OCI-LY3 (cell line): ENCODE measurements around the gene ODC1.

ENCODE experiments used
- H2AFZ ChIP-seq: fragments of 200-600, 300-600 bp; shearing (Covaris generic); 2 replicates; pipeline ENCODE4 v1.6.0; 2014; ENCODE audit warnings: antibody characterized with exemption, low read depth, low read length
- H3K27ac ChIP-seq: fragments of 200-600, 300-600 bp; sonication (generic); 2 replicates; pipeline ENCODE4 v1.5.1; 2014; ENCODE audit warnings: mild to moderate bottlenecking, low read length, moderate library complexity, mixed read lengths
- H3K27me3 ChIP-seq: fragments of 200-600, 300-600 bp; sonication (generic); 2 replicates; pipeline ENCODE4 v1.6.1; 2014; ENCODE audit warnings: low read depth, low read length, mixed read lengths
- H3K36me3 ChIP-seq: fragments of 200-600, 300-600 bp; sonication (generic); replicated peaks from 2 replicates; pipeline ENCODE3; 2014; ENCODE audit warnings: low read depth, low read length, mixed read lengths
- H3K4me1 ChIP-seq: fragments of 300-600, 200-600 bp; sonication (generic); 2 replicates; pipeline ENCODE4 v1.6.1; 2014; ENCODE audit warnings: low read length, mixed read lengths
- H3K4me2 ChIP-seq: fragments of 200-600, 300-600 bp; sonication (generic); 2 replicates; pipeline ENCODE4 v1.6.1; 2014; ENCODE audit warnings: low read length, mixed read lengths
- H3K4me3 ChIP-seq: fragments of 300-600, 200-600 bp; sonication (generic); 2 replicates; pipeline ENCODE4 v1.5.1; 2014; ENCODE audit warnings: antibody characterized with exemption, mild to moderate bottlenecking, low read length, moderate library complexity
- H3K79me2 ChIP-seq: fragments of 300-600, 200-600 bp; shearing (Covaris generic); 2 replicates; pipeline ENCODE4 v1.6.1; 2014; ENCODE audit warnings: mild to moderate bottlenecking, low read length, mixed read lengths
- H3K9ac ChIP-seq: fragments of 300-600, 200-600 bp; shearing (Covaris generic); 2 replicates; pipeline ENCODE4 v1.6.0; 2014; ENCODE audit warnings: mild to moderate bottlenecking, low read length, moderate library complexity
- H3K9me3 ChIP-seq: fragments of 200-600, 300-600 bp; shearing (Covaris generic); 2 replicates; pipeline ENCODE4 v1.6.1; 2014; ENCODE audit warnings: low read length, mixed read lengths; ENCODE audit not compliant: insufficient read depth
- H4K20me1 ChIP-seq: fragments of 200-600, 300-600 bp; sonication (generic); 2 replicates; pipeline ENCODE4 v1.6.1; 2016; ENCODE audit warnings: low read length, mixed read lengths; ENCODE audit not compliant: insufficient read depth
- CTCF ChIP-seq: fragments of 200-600, 300-600 bp; sonication (generic); IDR thresholded peaks from 2 replicates; pipeline ENCODE4 v1.5.1; 2014; ENCODE audit warnings: antibody characterized with exemption, low read length, low read depth
- EZH2phosphoT487 ChIP-seq: fragments of 200-600 bp; shearing (Covaris generic); IDR thresholded peaks from 2 replicates; pipeline ENCODE4 v1.6.1; 2018; ENCODE audit warnings: antibody characterized with exemption, mixed run types, low read depth

ODC1 gene

GRCh38 chr2:10494351-10495066 is 46.4 kb upstream of the ODC1 start:
- Histone ChIP-seq H3K4me2 (no peak overlapping the region), H3K36me3 (no peaks in the 10 kb centered on the region), H3K79me2 (no peaks in the 10 kb centered on the region), H3K4me3 (no peak overlapping the region), H2AFZ (no peak overlapping the region), H4K20me1 (no peaks in the 10 kb centered on the region), H3K4me1 (peaks cover 11% of the 10 kb centered on the region), H3K27ac (no peak overlapping the region), H3K27me3 (peaks cover 20% of the 10 kb centered on the region), H3K9me3 (no peaks in the 10 kb centered on the region), H3K9ac (no peak overlapping the region)
- TF ChIP-seq EZH2phosphoT487, result no peak
- no peak for TF ChIP-seq CTCF

DNA sequence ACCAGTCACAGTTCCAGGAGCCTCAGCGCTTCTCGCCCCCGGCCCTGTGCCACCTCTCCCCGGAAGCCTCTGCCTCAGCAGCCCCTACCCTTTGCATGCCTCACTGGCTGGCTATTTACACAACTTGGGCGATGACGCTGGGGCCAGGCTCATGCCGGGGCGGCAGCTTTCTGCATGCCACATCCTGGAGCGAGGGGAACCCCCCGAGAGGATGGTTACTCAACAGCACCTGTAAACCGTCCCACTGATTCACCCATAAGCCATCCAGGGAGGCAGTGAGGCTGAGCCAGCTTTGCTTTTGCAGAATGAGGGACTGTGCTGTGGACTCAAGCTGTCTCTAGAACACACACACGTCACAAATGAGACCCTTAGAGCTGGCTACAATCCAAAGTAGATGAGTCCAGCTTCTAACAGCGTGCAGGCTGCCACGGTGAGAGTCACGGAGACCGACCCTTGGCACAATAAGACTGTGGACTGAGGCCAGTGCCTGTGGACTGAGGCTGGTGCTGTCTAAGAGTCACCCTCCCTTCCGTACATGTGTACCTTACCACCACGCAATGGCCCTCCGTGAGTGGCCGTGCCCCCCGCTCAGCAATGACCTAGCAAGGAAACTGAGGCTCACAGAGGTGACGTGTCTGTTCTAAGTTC is 45.6 kb upstream of the ODC1 start:
- Histone ChIP-seq H3K36me3 (no peaks in the 10 kb centered on the region), H3K79me2 (no peaks in the 10 kb centered on the region), H3K27ac (no peak overlapping the region), H3K9me3 (no peaks in the 10 kb centered on the region), H3K4me1 (peaks cover 11% of the 10 kb centered on the region), H3K4me3 (0 out of 2 replicates have a peak overlapping the region, but pooled peaks have one; percentile 27), H3K27me3 (peaks cover 20% of the 10 kb centered on the region), H2AFZ (no peak overlapping the region), H3K9ac (no peak overlapping the region), H3K4me2 (peak overlapping the region; percentile 49), H4K20me1 (no peaks in the 10 kb centered on the region)
- TF ChIP-seq CTCF (no peak), EZH2phosphoT487 (no peak)

DNA sequence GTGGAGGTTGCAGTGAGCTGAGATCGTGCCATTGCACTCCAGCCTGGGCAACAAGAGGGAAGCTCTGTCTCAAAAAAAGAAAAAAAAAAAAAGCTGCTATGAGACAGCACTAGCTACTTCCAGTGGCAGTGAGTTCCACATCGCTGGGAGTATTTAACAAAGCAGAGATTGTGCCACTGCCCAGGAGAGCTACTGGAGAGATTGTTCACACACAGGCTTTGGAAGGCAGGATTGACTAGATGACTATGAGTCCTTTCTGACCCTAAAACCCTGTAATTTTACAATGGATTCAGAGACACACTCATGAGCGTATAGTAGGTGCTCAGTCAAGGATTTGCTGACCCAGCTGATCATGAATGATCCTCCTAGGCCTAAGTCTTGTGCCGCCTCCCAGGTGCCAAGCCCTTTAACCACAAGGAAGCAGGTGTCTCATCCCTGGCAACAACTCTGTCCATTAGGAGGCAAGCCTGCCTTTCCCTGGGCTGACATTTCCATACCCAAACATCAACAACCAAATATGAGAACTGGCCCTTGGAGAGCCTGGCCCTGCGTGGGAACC is 45.0 kb upstream of the ODC1 start:
- peaks cover 17% of the 10 kb centered on the region for H3K27me3 ChIP-seq
- H4K20me1 ChIP-seq, result no peaks in the 10 kb centered on the region
- TF ChIP-seq CTCF (no peak), EZH2phosphoT487 (no peak)
- no peak overlapping the region for H2AFZ ChIP-seq
- H3K9me3 ChIP-seq, result no peaks in the 10 kb centered on the region
- H3K4me2 ChIP-seq, result peak overlapping the region; percentile 49
- H3K4me3 ChIP-seq, result 0 out of 2 replicates have a peak overlapping the region, but pooled peaks have one; percentile 27
- H3K4me1 ChIP-seq, result peaks cover 11% of the 10 kb centered on the region
- H3K9ac ChIP-seq, result no peak overlapping the region
- H3K27ac ChIP-seq, result no peak overlapping the region
- no peaks in the 10 kb centered on the region for H3K79me2 ChIP-seq
- H3K36me3 ChIP-seq, result no peaks in the 10 kb centered on the region

GRCh38 chr2:10490806-10491291 is 42.7 kb upstream of the ODC1 start:
- Histone ChIP-seq H2AFZ (no peak overlapping the region), H3K9me3 (no peaks in the 10 kb centered on the region), H4K20me1 (no peaks in the 10 kb centered on the region), H3K79me2 (no peaks in the 10 kb centered on the region), H3K9ac (no peak overlapping the region), H3K4me1 (peaks cover 11% of the 10 kb centered on the region), H3K4me2 (no peak overlapping the region), H3K4me3 (no peak overlapping the region), H3K27me3 (peaks cover 3% of the 10 kb centered on the region; the same call in 1 of the 2 replicates), H3K36me3 (no peaks in the 10 kb centered on the region), H3K27ac (no peak overlapping the region)
- no peak for TF ChIP-seq EZH2phosphoT487
- no peak for TF ChIP-seq CTCF
